A549 (cell line): ENCODE data around the gene MACF1.

ENCODE experiments used
- BCL3 ChIP-seq: fragments of >200 bp; sonication (Bioruptor Twin); formaldehyde crosslinking; IDR thresholded peaks from 3 replicates; pipeline ENCODE4 v1.6.1; 2016
- CTCF ChIP-seq: fragments of >200 bp; sonication (Bioruptor Twin); formaldehyde crosslinking; IDR thresholded peaks from 3 replicates; pipeline ENCODE4 v1.5.1; 2016
- ELK1 ChIP-seq: fragments of 150-350 bp; IDR thresholded peaks from 2 replicates; pipeline ENCODE4 v1.6.1; 2014; ENCODE audit warnings: low read depth, mild to moderate bottlenecking, low read length
- FOSL2 ChIP-seq, 2 experiments: fragments of 450-650 bp in 1 of 2; fragments of >200 bp in 1 of 2; sonication (Bioruptor Twin) in 1 of 2; formaldehyde crosslinking; IDR thresholded peaks; 2 replicates each; pipeline versions ENCODE4 v1.5.0 to v1.6.1; 2016 to 2020; ENCODE audit warnings: mild to moderate bottlenecking in 1 of 2, moderate library complexity in 1 of 2
- HMGXB4 ChIP-seq: fragments of 250-450 bp; sonication (Bioruptor Pico); IDR thresholded peaks from 2 replicates; pipeline ENCODE4 v1.5.0; 2021; ENCODE audit warnings: mild to moderate bottlenecking, moderate library complexity, borderline replicate concordance
- MAX ChIP-seq: IDR thresholded peaks from 2 replicates; pipeline ENCODE4 v1.6.1; 2012
- MAZ ChIP-seq: fragments of 150-350 bp; IDR thresholded peaks from 2 replicates; pipeline ENCODE4 v1.6.1; 2014; ENCODE audit warnings: antibody characterized with exemption, low read depth, low read length, borderline replicate concordance
- POLR2A ChIP-seq: IDR thresholded peaks from 2 replicates; pipeline ENCODE4 v1.6.1; 2012; ENCODE audit warnings: mild to moderate bottlenecking, low read length
- RAD21 ChIP-seq, 2 experiments: fragments of >200 bp in 1 of 2; sonication (Bioruptor Twin) in 1 of 2; formaldehyde crosslinking in 1 of 2; IDR thresholded peaks in 1 of 2; conservative IDR thresholded peaks in 1 of 2; 2 replicates in 1 of 2; 3 replicates in 1 of 2; pipeline ENCODE4 v1.6.1; 2012 to 2018; ENCODE audit warnings: inconsistent platforms in 1 of 2
- RARB ChIP-seq: fragments of 250-450 bp; sonication (Bioruptor Pico); IDR thresholded peaks from 2 replicates; pipeline ENCODE4 v1.8.0; 2021; ENCODE audit warnings: mild to moderate bottlenecking, moderate library complexity
- REST ChIP-seq: fragments of 200-600 bp; sonication (generic); IDR thresholded peaks from 2 replicates; pipeline ENCODE4 v1.6.1; 2016; ENCODE audit warnings: antibody characterized with exemption, mild to moderate bottlenecking, moderate library complexity

- TF ChIP-seq MAZ, result no peak
- TF ChIP-seq CTCF, result no peak
- TF ChIP-seq BCL3, result no peak
- TF ChIP-seq POLR2A, result no peak
- TF ChIP-seq FOSL2 (IDR thresholded peaks at IDR 0.05), result no peak
- TF ChIP-seq FOSL2 (CRISPR knock-in tag; IDR thresholded peaks at IDR 0.05), result no peak
- TF ChIP-seq RAD21 (conservative IDR thresholded peaks at IDR 0.05 in 1 of 2, IDR thresholded peaks at IDR 0.05 in 1 of 2), result no peak
- no peak for TF ChIP-seq MAX
- no peak for TF ChIP-seq REST
- no peak for TF ChIP-seq ELK1
- TF ChIP-seq RARB (CRISPR knock-in tag), result no peak
- TF ChIP-seq HMGXB4 (CRISPR knock-in tag), result no peak
Measured at GRCh38 chr1:39526466-39527189, 322.1 kb downstream of the MACF1 start.
